GM23248 (cell line): ENCODE data around the gene SNX32. TPM values are rescaled to one million over a fixed set of nuclear protein-coding genes. Genes with fewer than 3 reads are reported as not detected.
"Not testable (repeated sequence)": the region's sequence is repeated elsewhere in the genome, so short reads cannot be mapped to it uniquely, and the experiment has no call there.

Experiments used
- DNase-seq: peaks from one replicate; pipeline ENCODE4 v3.0.0-alpha.2; 2015
- H2AFZ ChIP-seq: fragments of 200-600 bp; sonication (generic); 2 replicates; pipeline ENCODE4 v1.6.1; 2016; ENCODE audit warnings: antibody characterized with exemption
- H3F3A ChIP-seq: fragments of 200-600 bp; sonication (generic); 2 replicates; pipeline ENCODE4 v1.6.1; 2016; ENCODE audit warnings: mild to moderate bottlenecking, antibody characterized with exemption, mixed run types; ENCODE audit not compliant: insufficient read depth
- H3K27ac ChIP-seq: fragments of 200-600 bp; sonication (generic); 2 replicates; pipeline ENCODE4 v1.5.1; 2016; ENCODE audit warnings: mild to moderate bottlenecking
- H3K27me3 ChIP-seq: fragments of 200-600 bp; sonication (generic); replicated peaks from 2 replicates; pipeline ENCODE4 v1.6.1; 2016; ENCODE audit warnings: mild to moderate bottlenecking; ENCODE audit not compliant: insufficient read depth
- H3K36me3 ChIP-seq: fragments of 200-600 bp; sonication (generic); 2 replicates; pipeline ENCODE4 v1.6.1; 2016; ENCODE audit warnings: low read depth, mild to moderate bottlenecking
- H3K4me1 ChIP-seq: fragments of 200-600 bp; sonication (generic); 2 replicates; pipeline ENCODE4 v1.6.1; 2016; ENCODE audit warnings: mild to moderate bottlenecking; ENCODE audit not compliant: insufficient read depth
- H3K4me2 ChIP-seq: fragments of 200-600 bp; sonication (generic); one replicate; pipeline ENCODE4 v1.6.1; 2016; ENCODE audit warnings: mild to moderate bottlenecking; ENCODE audit not compliant: unreplicated experiment
- H3K4me3 ChIP-seq: fragments of 200-600 bp; sonication (generic); 2 replicates; pipeline ENCODE4 v1.5.1; 2016; ENCODE audit warnings: mild to moderate bottlenecking
- H3K79me2 ChIP-seq: fragments of 200-600 bp; sonication (generic); 2 replicates; pipeline ENCODE4 v1.6.1; 2016; ENCODE audit warnings: mild to moderate bottlenecking; ENCODE audit not compliant: insufficient read depth
- H3K9ac ChIP-seq: fragments of 200-600 bp; sonication (generic); 2 replicates; pipeline ENCODE4 v1.6.1; 2016; ENCODE audit warnings: mild to moderate bottlenecking
- H3K9me2 ChIP-seq: fragments of 200-600 bp; sonication (generic); 2 replicates; pipeline ENCODE4 v1.6.1; 2016; ENCODE audit warnings: mixed run types, mild to moderate bottlenecking, moderate library complexity; ENCODE audit not compliant: insufficient read depth
- H3K9me3 ChIP-seq: fragments of 200-600 bp; sonication (generic); one replicate; pipeline ENCODE4 v1.6.1; 2017; ENCODE audit warnings: low read depth
- H4K20me1 ChIP-seq: fragments of 200-600 bp; sonication (generic); 2 replicates; pipeline ENCODE4 v1.6.0; 2016; ENCODE audit not compliant: insufficient read depth
- EZH2 ChIP-seq: fragments of 200-600 bp; sonication (generic); IDR thresholded peaks from 2 replicates; pipeline ENCODE4 v1.6.1; 2018; ENCODE audit warnings: antibody characterized with exemption, mild to moderate bottlenecking; ENCODE audit not compliant: insufficient read depth, poor library complexity, severe bottlenecking
- EZH2phosphoT487 ChIP-seq: fragments of 200-600 bp; sonication (generic); IDR thresholded peaks from 2 replicates; pipeline ENCODE4 v1.6.1; 2018; ENCODE audit warnings: antibody characterized with exemption, moderate library complexity, mild to moderate bottlenecking, low read depth; ENCODE audit not compliant: insufficient read depth
- WGBS, 2 experiments: methylation state at CpG; one replicate each; pipeline ENCODE4 v1.1.6; 2015 to 2017; ENCODE audit warnings: low lambda C conversion rate in 2 of 2, low coverage in 1 of 2; ENCODE audit errors: missing lambda C conversion rate in 2 of 2; 5-methylcytosine and 5-hydroxymethylcytosine counted together
- in situ Hi-C: fragments of 300-500 bp; cut with MboI; formaldehyde crosslinking; loops from 2 replicates; pipeline ENCODE4 v1.15.0; 2020
- polyA plus RNA-seq: library from polyadenylated mRNA; unstranded; fragments of >200 nt; fragmentation: Nextera tagmentation; extraction: Ambion mirVana; gene quantifications from 2 replicates; pipeline ENCODE4 v1.2.1, GENCODE V29; 2016
- total RNA-seq: library from RNA; depleted of rRNA; stranded (reverse); fragments of >200 nt; shearing (Covaris generic); gene quantifications from 2 replicates; pipeline ENCODE4 v1.2.3, GENCODE V29; 2014

The SNX32 gene
- total and polyA plus RNA-seq, 2 experiments from 2014 or later, result 0.51 TPM; not detected in 1

- no peak for DNase-seq
- no peak overlapping the region for H2AFZ ChIP-seq
- in situ Hi-C loops, result no loop called here
- no peaks in the 10 kb centered on the region for H3K27me3 ChIP-seq
- H3K36me3 ChIP-seq, result no peaks in the 10 kb centered on the region
- no peaks in the 10 kb centered on the region for H4K20me1 ChIP-seq
- H3K4me3 ChIP-seq, result no peak overlapping the region
- H3F3A ChIP-seq, result no peaks in the 10 kb centered on the region
- no peaks in the 10 kb centered on the region for H3K9me2 ChIP-seq
- H3K27ac ChIP-seq, result no peak overlapping the region
- no peaks in the 10 kb centered on the region for H3K79me2 ChIP-seq
- no peak overlapping the region for H3K9ac ChIP-seq
- WGBS, 2 experiments, result 58% methylated on average over 8 of the region's 8 CpGs
- H3K4me1 ChIP-seq, result no peaks in the 10 kb centered on the region
- no peak for TF ChIP-seq EZH2phosphoT487
- no peak for TF ChIP-seq EZH2
- no peak overlapping the region for H3K4me2 ChIP-seq
- no peaks in the 10 kb centered on the region for H3K9me3 ChIP-seq
These were observed 12.7 kb upstream of the SNX32 start for GRCh38 chr11:65821107-65821506.

DNA sequence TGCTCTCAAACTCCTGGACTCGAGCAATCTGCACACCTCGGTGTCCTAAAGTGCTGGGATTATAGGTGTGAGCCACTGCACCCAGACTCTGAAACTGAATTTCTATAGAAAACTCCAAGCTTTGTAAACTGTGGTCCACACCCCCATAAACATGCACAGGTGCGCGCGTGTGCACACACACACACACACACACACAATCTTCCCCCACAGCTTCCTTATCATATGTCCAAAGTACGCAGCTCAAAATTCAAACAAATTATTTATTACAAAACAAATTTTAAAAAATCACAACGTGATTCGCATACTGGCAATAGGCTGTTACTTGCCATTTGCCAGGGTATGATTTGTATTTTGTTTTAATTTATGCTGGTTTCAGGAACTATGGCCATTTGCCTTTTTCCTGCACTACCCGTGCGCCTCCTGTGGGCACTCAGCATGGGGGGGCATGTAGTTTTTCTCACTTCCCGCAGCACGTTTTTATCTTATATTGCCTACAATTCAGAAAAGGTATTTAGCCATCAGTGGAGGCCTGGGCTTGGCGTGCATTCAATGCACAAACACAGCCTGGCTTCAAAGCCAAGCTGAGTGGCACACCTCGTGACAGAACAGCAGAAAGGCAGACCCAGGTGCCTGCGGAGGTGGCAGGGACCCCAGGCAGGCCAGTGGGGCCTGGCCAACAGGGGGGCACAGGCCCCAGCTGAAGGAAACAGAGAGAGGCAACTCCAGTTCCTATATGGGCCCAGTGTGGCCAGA lies 10.8 kb upstream of the SNX32 start:
- in situ Hi-C loops, result no loop called here
- no peak overlapping the region for H3K27ac ChIP-seq
- no peak overlapping the region for H2AFZ ChIP-seq
- no peak overlapping the region for H3K4me3 ChIP-seq
- H3K9me3 ChIP-seq, result no peaks in the 10 kb centered on the region
- H3K27me3 ChIP-seq, result no peaks in the 10 kb centered on the region
- TF ChIP-seq EZH2phosphoT487, result no peak
- TF ChIP-seq EZH2, result no peak
- 71 to 74% methylated on average over 15 of the region's 15 CpGs for WGBS, 2 experiments
- no peaks in the 10 kb centered on the region for H3K79me2 ChIP-seq
- no peaks in the 10 kb centered on the region for H3K36me3 ChIP-seq
- H3K4me2 ChIP-seq, result no peak overlapping the region
- no peak overlapping the region for H3K9ac ChIP-seq
- H4K20me1 ChIP-seq, result no peaks in the 10 kb centered on the region
- no peak for DNase-seq
- H3K4me1 ChIP-seq, result no peaks in the 10 kb centered on the region
- no peaks in the 10 kb centered on the region for H3K9me2 ChIP-seq
- H3F3A ChIP-seq, result no peaks in the 10 kb centered on the region

GRCh38 chr11:65826984-65827735 lies 6.6 kb upstream of the SNX32 start:
- in situ Hi-C loops, result no loop called here
- no peak overlapping the region for H3K4me2 ChIP-seq
- no peak for TF ChIP-seq EZH2
- H3K4me1 ChIP-seq, result no peaks in the 10 kb centered on the region
- no peaks in the 10 kb centered on the region for H3K9me3 ChIP-seq
- H3K79me2 ChIP-seq, result no peaks in the 10 kb centered on the region
- H3K9me2 ChIP-seq, result no peaks in the 10 kb centered on the region
- WGBS, 2 experiments, result 84 to 89% methylated on average over 8 of the region's 8 CpGs
- H3K27me3 ChIP-seq, result no peaks in the 10 kb centered on the region
- H3K27ac ChIP-seq, result no peak overlapping the region
- DNase-seq, result no peak
- no peaks in the 10 kb centered on the region for H4K20me1 ChIP-seq
- H3K4me3 ChIP-seq, result no peak overlapping the region
- no peak overlapping the region for H3K9ac ChIP-seq
- H2AFZ ChIP-seq, result no peak overlapping the region
- no peaks in the 10 kb centered on the region for H3K36me3 ChIP-seq
- peaks cover 10% of the 10 kb centered on the region for H3F3A ChIP-seq

DNA sequence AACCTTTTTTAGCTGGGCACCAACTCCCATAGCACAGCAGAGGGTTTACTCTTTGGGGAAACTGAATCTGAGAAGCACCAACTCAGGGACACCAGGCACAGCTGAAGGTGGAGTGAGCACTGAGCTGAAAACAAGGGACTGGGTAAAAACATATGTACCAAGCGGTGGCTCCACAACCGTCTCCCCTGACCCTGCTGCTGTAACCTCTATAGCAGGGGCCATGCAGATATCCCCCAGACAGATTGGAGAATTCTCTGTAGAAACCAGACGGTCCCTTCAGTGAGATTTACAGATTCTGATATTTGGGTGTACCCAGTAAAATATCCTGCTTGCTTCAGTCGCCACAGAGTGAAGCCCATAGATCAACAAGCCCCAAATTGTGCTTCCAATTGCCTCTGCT lies 4.3 kb upstream of the SNX32 start:
- peaks cover 18% of the 10 kb centered on the region for H3F3A ChIP-seq
- 0 out of 2 replicates have a peak, but pooled peaks cover 4% of the 10 kb centered on the region for H3K4me1 ChIP-seq
- 42 to 47% methylated on average over 4 of the region's 4 CpGs for WGBS, 2 experiments
- H3K27me3 ChIP-seq, result no peaks in the 10 kb centered on the region
- DNase-seq, result no peak
- H3K9ac ChIP-seq, result no peak overlapping the region
- no peak overlapping the region for H3K4me3 ChIP-seq
- no peaks in the 10 kb centered on the region for H3K9me3 ChIP-seq
- no peaks in the 10 kb centered on the region for H4K20me1 ChIP-seq
- H3K36me3 ChIP-seq, result no peaks in the 10 kb centered on the region
- in situ Hi-C loops, result no loop called here
- no peak overlapping the region for H3K4me2 ChIP-seq
- TF ChIP-seq EZH2, result no peak
- no peak for TF ChIP-seq EZH2phosphoT487
- H2AFZ ChIP-seq, result no peak overlapping the region
- no peaks in the 10 kb centered on the region for H3K79me2 ChIP-seq
- no peaks in the 10 kb centered on the region for H3K9me2 ChIP-seq
- no peak overlapping the region for H3K27ac ChIP-seq

- H3K27ac ChIP-seq, H3K79me2 ChIP-seq, H3K9me3 ChIP-seq, in situ Hi-C loops, DNase-seq, H3K9ac ChIP-seq, H3K4me1 ChIP-seq, H4K20me1 ChIP-seq, H3K27me3 ChIP-seq, H2AFZ ChIP-seq, H3K4me3 ChIP-seq, H3K9me2 ChIP-seq, H3K4me2 ChIP-seq, H3K36me3 ChIP-seq: not testable (repeated sequence)
- H3F3A ChIP-seq, result peaks cover 18% of the 10 kb centered on the region
These were observed 1.5 kb upstream of the SNX32 start for GRCh38 chr11:65832231-65832630.
